ENCODE measurements around the gene RGS19. TPM values are rescaled to one million over a fixed set of nuclear protein-coding genes. Genes with fewer than 3 reads are reported as not detected.

RGS19 gene
- total RNA-seq, 4 donors from 2014 or later = 15.6 to 44.5 (median 20.4) TPM

DNA sequence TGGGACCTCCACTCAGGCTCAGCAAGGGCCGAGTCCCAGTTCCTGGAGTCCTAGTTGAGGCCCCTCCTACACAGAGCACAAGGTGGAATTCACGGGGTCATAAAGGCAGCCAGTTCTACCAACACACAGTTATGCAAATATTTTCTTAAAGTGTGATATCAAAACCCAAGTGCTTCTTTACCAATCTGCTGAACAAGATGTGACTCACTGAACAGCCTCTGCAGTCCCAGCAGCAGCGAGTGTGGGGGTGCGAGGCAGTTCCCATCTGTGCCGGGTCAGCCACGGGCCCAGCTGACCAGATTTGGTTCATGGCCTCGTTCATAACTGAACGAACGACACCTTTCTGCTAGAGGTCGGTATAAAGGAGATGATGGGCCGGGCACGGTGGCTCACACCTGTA lies 20.8 kb downstream of the RGS19 start:
- TF ChIP-seq, protein P1, sequence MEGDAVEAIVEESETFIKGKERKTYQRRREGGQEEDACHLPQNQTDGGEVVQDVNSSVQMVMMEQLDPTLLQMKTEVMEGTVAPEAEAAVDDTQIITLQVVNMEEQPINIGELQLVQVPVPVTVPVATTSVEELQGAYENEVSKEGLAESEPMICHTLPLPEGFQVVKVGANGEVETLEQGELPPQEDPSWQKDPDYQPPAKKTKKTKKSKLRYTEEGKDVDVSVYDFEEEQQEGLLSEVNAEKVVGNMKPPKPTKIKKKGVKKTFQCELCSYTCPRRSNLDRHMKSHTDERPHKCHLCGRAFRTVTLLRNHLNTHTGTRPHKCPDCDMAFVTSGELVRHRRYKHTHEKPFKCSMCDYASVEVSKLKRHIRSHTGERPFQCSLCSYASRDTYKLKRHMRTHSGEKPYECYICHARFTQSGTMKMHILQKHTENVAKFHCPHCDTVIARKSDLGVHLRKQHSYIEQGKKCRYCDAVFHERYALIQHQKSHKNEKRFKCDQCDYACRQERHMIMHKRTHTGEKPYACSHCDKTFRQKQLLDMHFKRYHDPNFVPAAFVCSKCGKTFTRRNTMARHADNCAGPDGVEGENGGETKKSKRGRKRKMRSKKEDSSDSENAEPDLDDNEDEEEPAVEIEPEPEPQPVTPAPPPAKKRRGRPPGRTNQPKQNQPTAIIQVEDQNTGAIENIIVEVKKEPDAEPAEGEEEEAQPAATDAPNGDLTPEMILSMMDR (IDR thresholded peaks at IDR 0.05; ENCODE audit: low read depth) = no peak

DNA sequence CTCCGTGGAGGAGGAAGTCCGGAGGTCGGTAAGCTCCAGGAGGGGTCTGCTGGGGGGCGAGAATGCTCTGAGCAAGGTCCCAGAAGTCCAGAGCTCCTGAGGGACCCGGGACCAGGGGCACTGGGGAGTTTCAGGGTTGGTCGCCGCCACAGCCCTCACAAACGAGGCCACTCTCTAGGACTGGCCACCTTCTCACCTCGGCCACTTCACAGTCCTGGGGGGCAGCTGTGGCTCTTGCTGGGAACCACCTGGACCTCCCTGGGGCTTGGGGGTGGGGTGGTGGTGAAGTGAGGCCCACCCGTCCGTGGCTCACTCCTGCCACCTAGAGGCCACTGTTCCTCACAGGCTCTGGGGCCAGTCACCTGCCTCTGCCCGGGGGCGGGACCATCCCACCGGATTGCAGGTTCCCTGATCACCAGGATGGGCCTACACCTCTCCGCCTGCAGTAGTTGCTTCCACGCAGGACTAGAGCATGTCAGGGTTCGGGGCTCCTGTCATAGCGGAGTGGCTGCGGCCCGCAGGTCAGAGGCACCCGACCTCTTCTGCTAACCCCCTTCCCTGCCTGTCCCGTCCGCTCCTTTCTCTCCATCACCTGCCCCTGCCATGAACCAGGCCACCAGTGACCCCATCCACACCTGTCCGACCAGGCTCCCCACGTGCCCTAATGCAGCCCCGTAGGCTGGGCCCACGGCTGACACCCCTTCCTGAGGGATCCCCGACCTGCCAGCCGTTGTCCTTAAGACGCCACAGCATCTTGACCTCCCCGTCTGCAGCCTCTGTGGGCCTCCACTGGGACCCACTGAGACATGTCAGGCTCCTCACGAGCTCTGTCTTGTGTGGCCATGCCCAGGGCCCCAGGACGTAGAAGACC lies 21.5 kb downstream of the RGS19 start:
- TF ChIP-seq, protein P1 (IDR thresholded peaks at IDR 0.05; ENCODE audit: low read depth) = no peak

DNA sequence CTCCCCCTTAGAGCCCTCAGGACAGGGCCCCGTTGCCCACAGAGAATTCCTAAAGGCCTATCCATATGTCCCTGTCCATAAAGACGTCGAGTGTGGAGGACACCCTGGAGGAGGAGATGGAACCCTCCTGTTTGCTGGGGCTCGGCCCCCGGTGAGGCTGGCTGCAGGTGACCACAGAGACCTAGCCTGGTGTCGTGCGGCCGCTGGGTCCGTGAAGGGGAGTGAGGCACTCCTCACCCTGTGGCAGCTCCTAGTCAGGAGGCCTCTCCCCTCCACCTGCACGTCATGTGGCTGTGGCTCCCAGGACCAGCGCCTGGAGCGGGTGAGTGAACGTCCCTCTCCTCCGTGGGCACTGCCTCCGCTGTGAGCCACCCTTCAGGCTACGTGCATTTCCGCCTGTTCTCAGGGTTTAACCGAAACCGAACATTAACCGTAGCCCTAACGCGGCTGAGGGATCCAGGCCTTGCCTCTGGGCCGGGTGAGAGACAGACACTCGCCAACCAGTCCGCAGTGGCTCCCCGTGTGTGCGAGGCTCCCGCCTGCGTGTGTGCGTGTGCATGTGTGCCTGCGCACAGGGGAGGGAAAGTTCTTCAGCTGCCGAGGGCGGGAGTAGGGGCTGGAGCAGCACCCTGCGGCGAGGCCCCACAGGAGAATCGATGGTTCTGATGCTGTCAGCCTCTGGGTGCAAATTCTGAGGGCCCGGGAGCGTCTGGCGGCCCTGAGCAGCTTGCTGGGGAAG lies 22.3 kb downstream of the RGS19 start:
- TF ChIP-seq, protein P1 (IDR thresholded peaks at IDR 0.05; ENCODE audit: low read depth) = no peak

DNA sequence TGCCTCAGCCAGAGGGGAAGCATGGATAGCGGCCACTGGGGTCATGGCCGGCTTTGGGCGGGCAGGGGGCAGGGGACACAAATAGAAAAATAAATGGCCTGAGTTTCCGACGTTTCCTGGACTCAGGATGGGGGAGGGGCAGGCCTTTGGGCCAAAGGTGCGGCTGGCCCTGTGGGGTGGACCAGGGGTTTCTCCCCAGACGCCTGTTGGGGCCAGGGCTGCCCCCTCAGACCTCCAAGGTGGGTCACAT lies 22.8 kb downstream of the RGS19 start:
- TF ChIP-seq, protein P1 (IDR thresholded peaks at IDR 0.05; ENCODE audit: low read depth) = no peak

DNA sequence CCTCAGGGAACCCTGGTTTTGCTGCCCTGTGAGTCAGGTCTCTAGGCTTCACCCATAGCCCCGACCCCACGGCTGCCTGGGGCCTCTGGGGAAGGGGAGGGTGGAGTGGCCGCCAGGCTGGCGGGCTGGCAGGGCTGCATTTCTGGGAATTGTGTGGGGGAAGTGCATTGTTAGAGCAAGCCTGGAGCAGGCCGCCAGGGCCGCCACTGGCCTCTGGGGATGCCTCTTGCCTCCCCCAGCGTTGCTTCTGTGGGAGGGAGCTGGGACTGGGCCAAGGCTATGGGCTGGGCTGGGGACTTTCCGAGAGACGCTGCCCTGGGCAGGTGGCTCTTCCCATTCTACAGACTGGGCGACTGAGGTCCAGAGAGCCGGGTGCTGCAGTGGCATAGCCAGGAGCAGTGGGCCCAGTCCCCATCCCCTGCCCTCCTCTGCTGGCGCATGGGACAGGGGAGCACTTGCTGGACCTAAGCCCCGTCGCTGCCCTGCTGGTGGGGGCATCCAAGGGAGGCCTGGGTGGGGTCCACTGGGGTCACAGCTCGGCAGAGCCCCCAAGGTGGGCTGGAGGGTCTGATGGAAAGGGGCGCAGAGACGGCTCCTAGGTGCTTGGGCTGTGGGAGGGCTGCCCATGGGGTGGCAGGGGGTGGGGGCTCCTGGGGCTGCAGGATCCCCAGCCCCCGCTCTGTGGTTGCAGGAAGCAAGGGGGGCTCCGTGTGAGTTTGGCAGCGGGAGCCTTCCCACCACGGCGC lies 23.3 kb downstream of the RGS19 start:
- TF ChIP-seq, protein P1 (IDR thresholded peaks at IDR 0.05; ENCODE audit: low read depth) = no peak

DNA sequence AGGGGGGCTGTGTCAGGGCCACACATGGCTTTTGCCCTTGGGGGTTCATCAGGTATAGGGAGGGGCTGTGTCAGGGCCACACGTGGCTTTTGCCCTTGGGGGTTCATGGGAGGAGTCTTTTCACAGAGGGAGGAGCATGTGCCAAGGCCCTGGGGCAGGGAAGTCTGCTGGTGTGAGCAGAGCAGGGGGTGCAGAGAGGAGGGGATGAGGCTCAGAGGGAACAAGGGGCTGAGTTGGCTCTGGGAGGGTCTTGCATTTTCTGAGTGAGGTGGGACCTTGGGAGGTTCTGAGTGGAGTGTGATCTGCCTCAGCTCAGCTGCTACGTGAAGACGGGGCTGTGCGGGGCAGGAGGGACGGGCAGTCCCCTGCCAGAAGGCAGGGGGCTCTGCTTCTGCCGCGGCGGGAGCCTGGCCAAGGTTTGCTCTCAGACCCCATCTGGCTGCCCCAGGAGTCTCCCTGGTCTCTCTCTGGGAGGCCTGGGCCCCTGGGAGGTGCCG lies 23.9 kb downstream of the RGS19 start:
- TF ChIP-seq, protein P1 (IDR thresholded peaks at IDR 0.05; ENCODE audit: low read depth) = no peak

All from subcutaneous adipose tissue (tissue), 4 donors.